ENCODE data around the gene MGST3. TPM values are rescaled to one million over a fixed set of nuclear protein-coding genes. Genes with fewer than 3 reads are reported as not detected.
"Not testable (repeated sequence)": the region's sequence is repeated elsewhere in the genome, so short reads cannot be mapped to it uniquely, and the experiment has no call there.

Gene MGST3
- total RNA-seq, 1 donor from 2014 or later, result 63.7 TPM

DNA sequence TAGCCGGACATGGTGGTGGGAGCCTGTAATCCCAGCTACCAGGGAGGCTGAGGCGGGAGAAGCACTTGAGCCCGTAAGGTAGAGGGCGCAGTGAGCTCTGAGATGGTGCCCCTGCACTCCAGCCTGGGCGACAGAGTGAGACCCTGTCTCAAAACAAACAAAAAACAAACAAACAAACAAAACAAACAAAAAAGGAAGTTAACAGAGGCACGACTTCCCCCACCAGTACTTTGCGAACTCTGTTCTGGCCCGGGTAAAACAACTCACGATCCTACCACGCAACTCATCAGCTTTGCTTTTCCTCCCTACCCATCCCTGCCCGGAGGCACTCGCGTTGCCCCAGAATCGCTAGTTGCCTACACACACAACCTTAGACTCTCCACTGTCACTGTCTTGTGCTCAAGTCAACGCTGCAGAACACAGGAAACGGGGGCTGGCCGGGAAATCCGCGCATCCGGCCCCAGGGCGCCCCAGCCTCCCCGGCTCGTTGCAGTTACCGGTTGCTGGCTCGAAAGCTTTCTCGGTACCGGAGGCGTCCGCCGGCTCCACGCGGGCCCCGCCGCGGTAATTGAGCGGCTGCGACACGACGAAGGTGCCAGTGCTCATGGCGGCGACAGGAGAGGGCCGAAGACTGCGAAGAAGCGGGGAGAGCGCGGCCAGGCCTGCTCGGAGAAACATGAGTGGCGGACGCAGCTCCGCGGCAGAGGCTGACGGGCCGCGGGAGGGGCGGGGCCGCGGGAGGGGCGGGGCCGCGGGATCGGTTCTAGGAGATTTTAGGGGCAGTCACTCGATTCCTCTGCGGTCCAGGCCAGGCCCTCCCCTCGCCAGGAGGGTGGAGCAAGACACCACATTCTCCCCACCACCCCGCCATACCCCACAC is 67.1 kb downstream of the MGST3 start, which contains the start of gene ALDH9A1:
ALDH9A1 (minus strand) TSS at position 682 of the 880 bp plus-strand sequence; CDS start at position 678, 4 bp downstream.
- Mint-ChIP-seq H3K27me3 (ENCODE audit: low read depth) (peaks cover 3% of the 10 kb centered on the region), H3K9me3 (no peaks in the 10 kb centered on the region), H3K4me1 (ENCODE audit: low read depth) (peaks cover 18% of the 10 kb centered on the region), H3K4me3 (ENCODE audit: low read depth) (peak within 1 kb of the TSS; percentile 100), H3K36me3 (ENCODE audit: low read depth) (peaks cover 35% of the 10 kb centered on the region), H3K27ac (peak within 1 kb of the TSS; percentile 99)
- intact Hi-C loops (cut with micrococcal nuclease), result loop anchor here (1.0 to 5.0 kb wide), 6 partner anchors 68 to 469 kb away; partner anchors contain the start of genes FAM78B, TMCO1 and UCK2
- DNase-seq (ENCODE audit: low spot score), result peak; percentile 84

DNA sequence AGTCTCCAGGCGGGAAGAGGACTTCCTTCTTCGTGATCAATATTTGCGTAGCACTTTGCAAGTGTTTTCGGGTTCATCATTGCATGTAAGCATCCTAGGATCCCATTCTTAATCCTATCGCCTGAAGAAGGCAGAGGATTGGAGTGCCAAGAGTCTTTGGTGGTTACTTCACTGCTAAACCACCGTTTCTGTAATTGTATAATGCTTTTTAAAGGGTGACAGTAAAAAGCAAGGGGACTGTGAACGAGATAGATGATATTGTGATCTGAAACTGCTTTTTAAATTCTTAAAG is 67.7 kb downstream of the MGST3 start:
- H3K4me1 Mint-ChIP-seq (ENCODE audit: low read depth), result peaks cover 18% of the 10 kb centered on the region
- no peak for DNase-seq (ENCODE audit: low spot score)
- peak overlapping the region; percentile 100 for H3K4me3 Mint-ChIP-seq (ENCODE audit: low read depth)
- intact Hi-C loops (cut with micrococcal nuclease), result loop anchor here (1.0 to 5.0 kb wide), 6 partner anchors 68 to 469 kb away; partner anchors contain the start of genes FAM78B, TMCO1 and UCK2
- peak overlapping the region; percentile 99 for H3K27ac Mint-ChIP-seq
- H3K9me3 Mint-ChIP-seq, result no peaks in the 10 kb centered on the region
- H3K27me3 Mint-ChIP-seq (ENCODE audit: low read depth), result peaks cover 3% of the 10 kb centered on the region
- peaks cover 30% of the 10 kb centered on the region for H3K36me3 Mint-ChIP-seq (ENCODE audit: low read depth)

DNA sequence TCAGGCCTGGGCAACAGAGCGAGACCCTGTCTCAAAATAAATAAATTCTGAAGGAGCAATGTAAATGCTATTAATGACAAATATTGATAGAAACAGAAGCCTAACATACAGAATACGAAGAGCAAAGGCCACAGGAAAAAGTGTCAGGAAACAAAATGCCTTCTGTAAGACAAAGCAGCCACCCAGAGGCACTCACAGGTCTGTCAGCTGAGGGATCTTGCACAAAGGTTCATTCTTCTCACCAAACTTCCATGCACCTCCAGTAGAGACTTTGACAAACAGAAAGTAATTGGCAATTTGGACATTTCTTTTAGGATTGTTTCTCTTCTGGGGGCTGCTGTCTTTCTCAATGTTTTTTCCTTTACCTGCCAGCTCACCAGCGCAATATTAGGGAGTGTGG is 68.5 kb downstream of the MGST3 start:
- Mint-ChIP-seq H3K9me3 (no peaks in the 10 kb centered on the region), H3K4me3 (ENCODE audit: low read depth) (no peak overlapping the region), H3K27ac (no peak overlapping the region), H3K27me3 (ENCODE audit: low read depth) (peaks cover 3% of the 10 kb centered on the region), H3K36me3 (ENCODE audit: low read depth) (peaks cover 21% of the 10 kb centered on the region), H3K4me1 (ENCODE audit: low read depth) (peaks cover 18% of the 10 kb centered on the region)
- intact Hi-C loops (cut with micrococcal nuclease), result loop anchor here (5.0 kb wide), 3 partner anchors 128 to 468 kb away; partner anchors contain the start of genes FAM78B and UCK2
- no peak for DNase-seq (ENCODE audit: low spot score)

DNA sequence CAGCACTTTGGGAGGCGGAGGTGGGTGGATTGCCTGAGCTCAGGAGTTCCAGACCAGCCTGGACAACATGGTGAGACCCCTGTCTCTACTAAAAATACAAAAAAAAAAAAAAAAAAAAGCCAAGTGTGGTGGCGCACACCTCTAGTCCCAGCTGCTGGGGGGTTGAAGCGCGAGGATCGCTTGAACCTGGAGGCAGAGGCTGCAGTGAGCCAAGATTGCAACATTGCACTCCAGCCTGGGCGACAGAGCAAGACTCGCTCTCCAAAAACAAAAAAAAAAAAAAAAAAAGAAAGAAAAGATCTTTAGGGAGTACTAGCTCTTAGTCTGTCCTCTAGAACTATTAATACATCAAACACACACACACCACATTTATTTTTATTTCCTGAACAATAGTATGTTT is 70.9 kb downstream of the MGST3 start:
- H3K27ac Mint-ChIP-seq; H3K27me3 Mint-ChIP-seq (ENCODE audit: low read depth); DNase-seq (ENCODE audit: low spot score); H3K9me3 Mint-ChIP-seq; intact Hi-C loops (cut with micrococcal nuclease); H3K36me3 Mint-ChIP-seq (ENCODE audit: low read depth); H3K4me3 Mint-ChIP-seq (ENCODE audit: low read depth); H3K4me1 Mint-ChIP-seq (ENCODE audit: low read depth): not testable (repeated sequence)

DNA sequence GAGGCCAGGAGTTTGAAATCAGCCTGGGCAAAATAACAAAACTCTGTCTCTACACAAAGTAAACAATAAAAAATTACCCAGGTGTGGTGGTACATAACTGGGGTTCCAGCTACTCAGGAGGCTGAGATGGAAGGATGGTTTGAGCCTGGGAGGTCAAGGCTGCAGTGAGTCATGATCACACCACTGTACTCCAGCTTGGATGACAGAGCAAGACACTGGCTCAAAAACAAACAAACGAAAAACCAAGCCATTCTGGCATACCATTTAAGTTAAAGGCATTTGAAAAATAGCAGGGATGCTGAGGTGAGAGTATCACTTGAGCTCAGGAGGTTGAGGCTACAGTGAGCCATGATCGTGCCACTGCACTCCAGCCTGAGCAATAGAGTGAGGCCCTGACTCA is 72.6 kb downstream of the MGST3 start:
- no peak overlapping the region for H3K27ac Mint-ChIP-seq
- no peak for DNase-seq (ENCODE audit: low spot score)
- peaks cover 11% of the 10 kb centered on the region for H3K27me3 Mint-ChIP-seq (ENCODE audit: low read depth)
- H3K36me3 Mint-ChIP-seq (ENCODE audit: low read depth), result no peaks in the 10 kb centered on the region
- no peaks in the 10 kb centered on the region for H3K9me3 Mint-ChIP-seq
- H3K4me3 Mint-ChIP-seq (ENCODE audit: low read depth), result no peak overlapping the region
- intact Hi-C loops (cut with micrococcal nuclease), result no loop called here
- H3K4me1 Mint-ChIP-seq (ENCODE audit: low read depth), result peaks cover 4% of the 10 kb centered on the region

Other genes starting within 250 kb of the MGST3 start
- not detected in 2 replicates for gene RXRG, start 186.1 kb upstream of the MGST3 start, total RNA-seq
- not detected in 2 replicates for gene LRRC52, start 87.2 kb upstream of the MGST3 start, total RNA-seq
- gene ALDH9A1, start 67.3 kb downstream of the MGST3 start, total RNA-seq, result 43.3 and 47.4 TPM in 2 replicates
- gene TMCO1, start 137.6 kb downstream of the MGST3 start, total RNA-seq, result 83.3 and 85.8 TPM in 2 replicates
- 94.3 and 100 TPM in 2 replicates for gene UCK2, start 196.4 kb downstream of the MGST3 start, total RNA-seq

Measured in activated T-helper 2 cell treated with anti-CD3 and anti-CD28 coated beads, Interferon-gamma antibody, Interleukin-2, Interleukin-4, amounts not matched to agents 10 μg/mL and 5 μg/mL and 100 μg/mL, durations not matched to agents 14 hours and 24 hours and 36 hours (primary cell).